LNCaP clone FGC (cell line): ENCODE data around the gene MSLN.
"Not testable (repeated sequence)": the region's sequence is repeated elsewhere in the genome, so short reads cannot be mapped to it uniquely, and the experiment has no call there.

Source experiments
- DNase-seq: peaks from one replicate; pipeline ENCODE4 v3.0.0-alpha.2; 2011; ENCODE audit warnings: low read depth
- H3K4me3 ChIP-seq: 2 replicates; pipeline ENCODE4 v1.5.1; 2011; ENCODE audit warnings: mild to moderate bottlenecking, low read depth, low read length, control low read depth
- CTCF ChIP-seq: IDR thresholded peaks from 2 replicates; pipeline ENCODE4 v1.5.1; 2012; ENCODE audit warnings: mild to moderate bottlenecking; ENCODE audit not compliant: control insufficient read depth, insufficient read depth; ENCODE audit errors: extremely low read depth

Gene MSLN

GRCh38 chr16:774086-775001, 13.8 kb downstream of the MSLN start:
- H3K4me3 ChIP-seq: no peak overlapping the region
- no peak for DNase-seq
- no peak for TF ChIP-seq CTCF

GRCh38 chr16:775236-775796, 14.8 kb downstream of the MSLN start:
- H3K4me3 ChIP-seq: no peak overlapping the region
- no peak for DNase-seq
- TF ChIP-seq CTCF: no peak

GRCh38 chr16:776298-776697, 15.8 kb downstream of the MSLN start:
- DNase-seq, H3K4me3 ChIP-seq: not testable (repeated sequence)

GRCh38 chr16:776824-777223, 16.3 kb downstream of the MSLN start:
- TF ChIP-seq CTCF: no peak
- peak; percentile 51 for DNase-seq

GRCh38 chr16:777826-778225, 17.3 kb downstream of the MSLN start:
- H3K4me3 ChIP-seq: no peak overlapping the region
- no peak for TF ChIP-seq CTCF
- no peak for DNase-seq

More at GRCh38 chr16:776824-777223, 16.3 kb downstream of the MSLN start:
- no peak overlapping the region for H3K4me3 ChIP-seq

- H3K4me3 ChIP-seq: no peak overlapping the region
- DNase-seq: no peak
- no peak for TF ChIP-seq CTCF
These were observed 17.9 kb downstream of the MSLN start for GRCh38 chr16:778447-778846.

GRCh38 chr16:778909-779527, 18.5 kb downstream of the MSLN start:
- no peak overlapping the region for H3K4me3 ChIP-seq
- DNase-seq: no peak
- TF ChIP-seq CTCF: no peak
